Endometrium (tissue), 2 donors: ENCODE data around the gene AKIP1.
A peak's percentile ranks its signal among the peaks of the same experiment; 100 is the strongest.
"Not testable (repeated sequence)": the region's sequence is repeated elsewhere in the genome, so short reads cannot be mapped to it uniquely, and the experiment has no call there.

Source experiments
- FAIRE-seq: peaks from 2 replicates; lab custom pipeline; 2012; peaks lifted over from hg19 to GRCh38; lab: Jason Lieb, UNC
- donor health status: control.
- donor health status: control.

The AKIP1 gene

DNA sequence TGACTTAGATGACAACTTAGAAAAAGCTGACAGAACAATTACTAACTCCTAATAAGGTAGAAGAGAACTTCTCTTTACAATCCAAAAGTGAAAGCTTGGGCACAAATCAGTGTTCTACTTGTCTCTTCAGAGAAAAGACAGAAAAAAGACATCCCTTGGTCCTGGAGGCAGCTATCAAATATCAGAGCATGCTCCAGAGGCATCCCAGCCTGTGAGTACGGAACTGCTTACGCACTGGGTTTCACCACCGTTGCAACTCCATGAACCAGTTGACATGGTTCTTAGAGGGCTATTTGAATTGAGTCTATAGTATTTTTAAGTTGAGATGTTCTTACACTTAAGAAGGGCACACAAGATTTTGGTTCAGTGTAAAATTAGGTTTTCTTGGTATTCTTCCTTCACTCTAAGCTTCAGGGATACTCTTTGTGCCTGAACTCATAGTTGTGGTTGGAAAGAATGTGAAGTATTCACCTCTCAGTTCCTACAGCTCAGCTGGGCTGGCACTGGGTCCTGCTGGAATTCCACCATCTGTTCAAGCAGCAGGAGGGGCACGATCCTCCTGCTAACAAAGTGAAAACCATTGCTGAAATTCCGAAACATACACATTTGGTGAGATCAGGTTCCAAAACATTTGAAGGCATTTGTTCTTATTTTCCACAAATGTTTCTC is 6.3 kb downstream of the AKIP1 start:
- FAIRE-seq = no peak

DNA sequence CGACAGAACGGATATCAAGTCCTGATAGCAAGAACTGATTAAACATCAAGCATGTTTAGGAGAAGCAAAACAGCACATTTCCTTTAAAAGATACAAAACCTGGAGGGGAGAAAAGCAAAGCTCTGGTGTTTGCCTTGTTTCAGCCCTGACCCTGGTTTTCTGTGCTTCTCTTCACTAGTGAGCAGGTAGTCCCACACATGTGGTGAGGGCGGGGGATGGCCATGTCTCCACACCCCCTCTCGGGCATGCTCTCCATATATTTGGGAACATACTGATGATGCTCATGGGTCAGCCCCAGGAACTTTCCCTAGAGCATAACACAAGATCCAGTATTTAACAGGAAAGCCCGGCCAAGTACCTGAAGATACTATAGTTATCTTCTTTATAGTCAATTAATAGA is 11.7 kb downstream of the AKIP1 start:
- FAIRE-seq = no peak

DNA sequence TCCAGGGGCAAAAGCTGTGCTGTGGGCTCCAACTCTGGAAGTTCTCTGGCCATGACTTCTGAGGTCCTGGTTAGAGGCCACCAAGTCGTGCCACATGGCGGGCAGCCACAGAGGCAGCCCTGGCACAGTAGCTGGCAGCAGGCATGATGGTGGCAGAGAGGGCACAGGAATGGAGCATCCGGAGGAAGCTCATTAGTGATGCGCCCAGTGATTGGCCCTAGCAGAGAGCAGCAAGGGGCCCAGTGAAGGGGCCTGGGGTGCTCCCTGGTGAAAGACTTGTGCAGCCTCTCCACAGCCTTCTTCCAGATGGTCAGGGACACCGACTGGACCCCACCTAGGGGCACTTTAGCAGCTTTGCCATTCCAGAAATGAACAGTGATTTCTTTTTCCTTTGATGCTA is 14.7 kb downstream of the AKIP1 start:
- FAIRE-seq = no peak

DNA sequence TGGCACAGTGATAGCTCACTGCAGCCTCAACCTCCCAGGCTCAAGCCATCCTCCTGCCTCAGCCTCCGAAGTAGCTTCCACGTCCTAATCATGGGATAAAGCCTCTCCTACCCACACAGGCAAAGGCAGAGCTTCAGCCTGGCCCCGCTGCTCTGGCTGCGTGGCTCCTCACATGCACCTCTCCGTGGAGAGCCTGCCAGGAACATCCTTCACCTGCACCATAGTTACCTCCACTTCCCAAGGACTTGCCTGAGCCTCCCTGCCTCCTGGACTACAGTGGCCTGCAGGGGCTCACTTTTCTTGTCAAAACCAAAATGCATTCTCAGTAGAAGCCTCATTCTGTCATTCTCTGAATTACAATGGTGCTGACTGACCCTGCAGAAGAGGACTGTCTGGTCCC is 15.2 kb downstream of the AKIP1 start:
- no peak for FAIRE-seq

DNA sequence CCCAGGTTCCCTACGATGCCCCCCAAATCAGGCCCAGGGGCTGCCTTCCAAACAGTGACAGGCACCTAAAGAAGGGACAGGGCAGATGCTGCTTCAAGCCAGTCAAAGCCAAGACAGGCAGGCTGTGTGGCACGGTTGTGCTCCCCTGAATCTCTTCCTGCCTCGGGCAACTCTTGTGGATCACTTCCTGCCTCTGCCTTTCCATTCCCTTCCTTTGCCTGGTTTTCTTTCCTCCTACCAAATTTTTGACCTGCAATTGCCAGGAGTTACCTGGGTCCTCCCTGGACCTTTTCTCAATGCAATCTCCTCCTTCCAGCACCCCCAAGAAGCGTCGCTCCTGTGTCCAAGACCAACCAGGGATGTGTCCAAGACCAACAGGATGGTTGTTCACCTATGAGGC is 16.2 kb downstream of the AKIP1 start:
- no peak for FAIRE-seq

DNA sequence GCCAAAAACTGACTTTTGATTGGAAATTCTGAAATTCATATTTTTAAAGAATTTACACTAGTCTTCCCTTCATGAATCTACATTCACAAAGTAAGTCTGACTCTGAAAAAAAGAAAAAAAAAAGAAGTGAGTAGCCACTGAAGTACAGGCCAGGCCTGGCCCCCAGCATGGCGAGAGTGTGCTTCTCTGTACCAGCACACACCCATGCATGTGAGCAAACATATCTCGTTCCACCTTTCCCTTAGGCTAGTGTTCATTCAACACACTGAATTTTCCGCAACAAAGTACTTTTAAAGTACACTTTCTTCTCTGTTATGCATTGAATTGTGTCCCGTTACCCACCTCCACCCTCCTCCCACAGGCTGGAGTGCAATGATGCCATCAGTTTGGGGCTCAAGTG is 17.2 kb downstream of the AKIP1 start:
- FAIRE-seq = no peak

DNA sequence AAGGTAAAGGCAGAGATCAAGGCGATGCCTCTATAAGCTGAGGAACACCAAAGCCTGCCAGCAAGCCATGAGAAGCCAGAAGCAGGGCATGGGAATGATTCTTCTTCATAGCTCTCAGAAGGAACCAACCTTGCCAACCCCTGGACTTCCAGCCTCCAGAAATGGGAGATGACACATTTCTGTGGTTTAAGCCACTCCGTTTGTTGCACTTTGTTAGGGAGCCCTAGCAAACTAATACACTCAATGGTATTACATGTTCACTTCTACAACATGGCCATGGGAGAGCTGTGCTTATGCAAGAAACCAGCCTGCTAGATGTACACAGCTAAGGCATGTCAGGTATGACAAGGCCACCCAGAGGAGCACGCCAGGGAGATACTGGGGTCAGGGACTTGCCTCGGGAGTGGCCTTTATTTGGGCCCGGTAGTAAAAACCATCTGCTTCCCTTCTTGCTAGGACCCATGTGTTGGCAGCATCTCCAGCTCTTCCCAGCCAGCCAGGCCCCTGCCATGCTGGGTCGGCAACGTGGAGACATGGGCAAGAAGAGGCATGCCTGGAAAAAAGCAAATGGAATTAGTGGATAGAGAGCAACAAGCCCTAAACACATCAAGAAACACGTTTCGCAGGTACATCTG is 18.1 kb downstream of the AKIP1 start:
- no peak for FAIRE-seq

DNA sequence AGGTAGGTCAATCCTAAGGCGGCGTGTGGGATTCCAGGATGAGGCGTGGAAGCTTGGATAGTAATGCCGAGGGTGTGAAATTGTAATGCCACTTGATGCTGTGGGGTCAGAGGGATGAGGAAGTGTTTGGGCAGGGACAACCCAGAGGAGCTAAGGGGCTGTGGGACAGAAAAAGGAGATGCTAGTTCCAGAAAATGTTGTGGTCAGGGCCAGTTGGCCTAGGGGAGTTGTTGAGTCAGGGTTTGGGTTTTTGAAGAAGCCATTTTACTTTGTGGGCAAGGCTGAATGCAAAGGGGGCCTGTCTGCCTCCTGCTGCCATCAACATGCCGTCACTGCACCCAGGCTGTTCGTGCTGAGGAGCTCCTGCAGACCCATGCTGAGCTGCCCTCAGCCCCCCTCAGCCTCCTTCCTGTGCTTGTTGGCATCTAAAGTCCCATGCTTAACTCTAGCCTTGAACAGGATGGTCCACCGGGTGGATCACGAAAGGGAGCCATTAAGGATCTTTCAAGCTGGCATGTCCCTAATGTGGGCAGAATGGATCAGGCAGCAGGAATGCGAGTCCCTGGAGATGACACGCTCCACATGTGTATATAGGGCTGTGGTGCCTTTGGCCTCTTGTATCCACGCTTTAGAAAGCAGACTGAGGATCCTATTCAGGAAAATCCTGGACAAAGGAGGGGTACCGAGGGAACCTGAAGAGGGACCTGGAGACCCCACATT is 19.6 kb downstream of the AKIP1 start:
- FAIRE-seq = no peak

DNA sequence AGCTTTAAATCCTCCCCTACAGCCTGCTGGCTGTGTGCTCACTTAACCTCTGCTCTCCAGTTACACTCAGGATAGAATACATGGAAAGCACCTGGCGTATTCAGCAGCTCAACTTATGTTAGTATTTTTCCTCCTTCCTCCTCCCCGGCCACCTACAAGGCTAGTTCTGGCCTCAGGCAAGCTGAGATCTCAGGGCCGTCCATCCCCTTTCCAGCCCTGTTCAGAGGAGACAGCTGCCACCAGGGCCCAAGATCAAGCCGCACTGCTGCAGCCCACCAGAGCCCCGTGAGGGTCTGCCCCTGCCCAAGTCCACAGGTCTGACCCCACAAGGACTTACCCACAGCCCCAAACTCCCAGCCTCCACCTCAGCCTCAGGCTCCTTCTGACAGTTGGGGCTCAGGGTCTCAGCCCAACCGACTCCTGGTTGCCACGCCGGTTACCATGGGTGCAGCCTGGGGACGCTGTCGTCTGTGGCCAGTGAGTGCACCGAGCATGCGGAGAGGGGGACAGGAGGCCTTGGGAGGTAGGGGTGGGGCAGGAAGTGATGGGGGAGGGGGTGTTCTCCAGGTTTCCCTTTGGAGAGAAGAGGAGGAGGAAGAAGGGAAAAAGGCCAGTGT is 21.7 kb downstream of the AKIP1 start, which contains the start of gene C11orf16:
Gene C11orf16 (minus strand): TSS at position 384 of the 617 bp plus-strand sequence. CDS start 639 bp downstream, outside the sequence.
- FAIRE-seq = no peak

DNA sequence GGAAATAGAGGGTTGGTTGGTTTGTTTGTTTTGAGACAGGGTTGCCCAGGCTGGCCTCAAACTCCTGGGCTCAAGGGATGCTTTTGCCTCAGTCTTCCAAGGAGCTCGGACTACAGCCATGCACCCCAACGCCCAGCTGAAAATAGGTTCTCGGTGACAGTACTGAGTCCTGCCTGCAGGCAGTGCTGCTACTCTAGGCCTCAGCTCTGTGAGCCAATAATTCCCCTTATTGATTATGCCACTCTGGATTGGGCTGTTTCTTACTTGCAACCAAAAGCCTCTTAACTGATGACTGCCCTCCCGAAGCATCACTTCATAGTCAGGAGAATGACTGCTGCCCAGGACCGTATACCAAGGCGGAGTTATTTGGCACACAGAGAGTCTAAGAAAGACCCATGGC is 22.9 kb downstream of the AKIP1 start:
- FAIRE-seq = no peak

DNA sequence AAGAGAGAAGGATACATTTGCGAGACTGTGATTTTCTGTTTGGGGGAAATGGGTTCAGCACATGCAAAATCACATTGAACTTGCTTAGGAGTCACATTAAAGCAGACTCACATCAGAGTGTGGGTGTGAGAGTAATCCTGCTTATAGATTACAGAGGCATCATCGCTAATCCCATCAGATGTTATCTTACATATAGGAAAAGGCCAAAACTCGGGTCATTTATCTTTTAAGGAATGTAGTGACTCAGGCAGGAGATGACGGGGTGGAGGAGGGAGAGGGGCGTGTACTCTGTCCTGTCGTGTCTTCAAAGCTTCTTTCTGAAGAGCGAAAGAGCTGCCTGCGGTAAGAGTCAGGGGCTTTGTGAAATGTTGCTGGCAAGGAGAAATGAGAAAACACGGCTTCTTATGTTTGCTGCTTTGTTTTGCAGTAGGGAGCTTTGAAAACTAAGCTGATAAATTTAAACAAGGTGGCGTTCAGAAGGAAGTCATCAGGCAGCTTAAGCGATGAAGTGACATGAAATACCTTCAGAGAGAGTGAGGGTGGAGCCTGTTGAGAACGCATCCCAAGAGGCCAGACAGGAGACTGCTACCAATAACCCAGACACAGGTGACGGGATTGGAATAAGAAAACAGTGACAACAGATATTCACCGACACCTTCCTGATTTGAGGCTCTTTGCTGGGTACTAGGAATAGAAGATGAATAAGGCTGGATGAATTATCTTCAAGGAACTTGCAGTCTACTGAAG is 23.9 kb downstream of the AKIP1 start:
- FAIRE-seq = no peak

DNA sequence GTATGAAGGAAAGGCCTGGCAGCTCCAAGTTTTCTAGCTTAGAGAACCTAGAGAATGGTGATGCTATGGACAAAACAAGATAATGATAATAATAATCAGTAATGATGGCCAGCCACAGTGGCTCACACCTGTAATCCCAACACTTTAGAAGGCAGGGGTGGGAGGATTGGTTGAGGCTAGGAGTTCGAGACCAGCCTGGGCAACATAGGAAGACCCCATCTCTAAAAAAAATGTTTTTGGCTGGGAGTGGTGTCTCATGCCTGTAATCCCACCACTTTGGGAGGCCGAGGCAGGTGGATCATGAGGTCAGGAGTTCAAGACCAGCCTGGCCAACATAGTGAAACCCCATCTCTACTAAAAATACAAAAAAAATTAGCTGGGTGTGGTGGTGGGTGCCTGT is 24.8 kb downstream of the AKIP1 start:
- not testable (repeated sequence) for FAIRE-seq

DNA sequence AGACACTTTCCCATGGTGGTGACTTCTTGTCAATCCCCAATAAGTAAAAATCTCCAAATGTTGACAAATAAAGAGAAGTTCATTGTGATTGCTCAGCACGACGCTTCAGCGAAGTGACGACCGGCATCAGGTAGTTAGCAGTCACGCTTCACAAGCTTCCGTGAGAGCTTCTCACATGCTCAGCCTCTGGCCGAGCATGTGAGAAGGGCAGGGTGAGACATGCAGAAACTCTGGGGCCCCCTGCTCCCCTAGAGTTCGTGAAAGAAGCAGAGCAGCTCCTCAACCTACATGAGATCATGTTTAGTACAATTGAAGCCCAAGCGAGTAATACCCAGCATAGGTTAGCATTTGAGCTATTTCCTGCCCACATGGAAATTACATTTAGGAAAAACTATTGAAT is 26.2 kb downstream of the AKIP1 start:
- FAIRE-seq = no peak

DNA sequence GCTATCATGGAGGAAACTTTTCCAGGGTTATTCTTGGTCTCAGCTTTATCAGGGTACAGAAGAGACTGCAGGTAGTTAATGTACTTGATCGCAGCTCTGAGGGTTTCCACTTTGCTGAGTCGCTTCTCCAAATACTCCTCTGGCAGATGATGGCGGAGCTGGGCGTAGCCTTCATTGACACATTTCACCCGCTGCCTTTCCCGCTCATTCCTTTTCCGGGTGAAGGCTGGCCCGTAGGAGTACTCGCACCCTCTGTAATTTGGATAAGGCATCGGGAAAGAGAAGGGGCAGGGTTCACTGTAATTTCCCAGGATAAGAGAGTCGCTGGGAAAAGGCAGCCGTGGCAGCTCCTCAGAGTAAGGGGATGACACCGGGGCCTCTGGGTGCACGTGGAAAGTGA is 26.7 kb downstream of the AKIP1 start:
- FAIRE-seq = no peak

DNA sequence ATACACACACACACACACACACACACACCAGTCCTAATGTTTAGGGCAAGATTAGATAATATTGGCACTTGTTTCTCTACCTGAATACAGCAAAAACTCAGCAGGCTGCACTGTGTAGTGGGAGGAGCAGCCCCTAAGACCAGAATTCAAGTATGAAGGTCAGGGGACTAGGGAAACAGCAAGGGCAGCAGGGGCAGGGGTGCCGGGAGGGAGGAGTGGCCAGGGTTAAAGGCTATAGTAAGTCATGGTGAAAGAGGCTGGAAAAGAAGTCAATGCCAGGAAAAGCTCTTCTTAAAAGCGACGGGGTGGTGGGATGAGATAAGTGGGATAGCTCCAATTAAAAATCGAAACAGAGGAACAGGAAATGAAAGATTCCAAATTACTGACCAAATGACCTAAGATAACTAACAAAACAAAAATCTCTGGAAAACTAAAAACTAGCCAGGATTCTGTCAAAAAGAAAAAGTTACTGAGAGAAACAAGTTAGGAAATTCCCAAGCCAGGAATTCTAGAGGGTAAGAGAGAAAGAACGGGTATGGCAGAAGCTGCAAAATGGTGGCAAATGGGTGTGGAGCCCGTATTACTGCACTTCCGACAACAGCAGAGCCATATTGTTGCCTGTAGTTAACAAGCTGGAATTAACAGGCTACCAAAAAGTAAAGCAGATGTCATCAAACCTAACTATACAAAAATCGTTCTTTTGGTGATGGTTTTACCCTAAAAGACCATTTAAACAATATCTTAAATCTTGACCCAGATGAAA is 30.5 kb downstream of the AKIP1 start:
- FAIRE-seq = no peak

DNA sequence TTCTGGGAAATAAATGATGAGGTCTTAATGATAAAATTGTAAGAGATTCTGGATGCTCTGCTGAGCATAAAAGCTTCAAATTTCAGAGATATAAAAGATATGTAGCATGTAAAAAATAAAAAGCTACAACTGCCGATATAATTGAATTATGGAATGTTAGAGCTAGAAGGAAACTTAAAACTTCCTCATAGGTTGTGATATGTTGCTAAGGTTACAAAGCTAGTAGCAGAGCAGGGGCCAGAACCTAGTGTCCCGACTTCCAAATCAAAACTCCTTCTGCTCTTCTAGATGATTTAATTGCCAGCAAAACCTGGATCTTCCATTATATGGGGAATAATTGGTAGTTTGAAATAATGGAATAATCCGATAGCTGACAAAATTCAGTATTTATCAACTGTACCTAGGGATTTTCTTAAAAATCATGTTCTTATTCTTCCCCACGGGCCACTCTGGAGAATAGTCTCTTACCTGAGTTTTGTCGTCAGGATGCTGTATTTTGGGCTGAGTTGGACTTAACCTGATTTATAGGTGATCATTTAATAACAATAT is 31.6 kb downstream of the AKIP1 start, which contains the start of gene ASCL3:
Gene ASCL3 (minus strand): TSS at position 499 of the 549 bp plus-strand sequence. CDS start 4,855 bp downstream, outside the sequence.
- no peak for FAIRE-seq

DNA sequence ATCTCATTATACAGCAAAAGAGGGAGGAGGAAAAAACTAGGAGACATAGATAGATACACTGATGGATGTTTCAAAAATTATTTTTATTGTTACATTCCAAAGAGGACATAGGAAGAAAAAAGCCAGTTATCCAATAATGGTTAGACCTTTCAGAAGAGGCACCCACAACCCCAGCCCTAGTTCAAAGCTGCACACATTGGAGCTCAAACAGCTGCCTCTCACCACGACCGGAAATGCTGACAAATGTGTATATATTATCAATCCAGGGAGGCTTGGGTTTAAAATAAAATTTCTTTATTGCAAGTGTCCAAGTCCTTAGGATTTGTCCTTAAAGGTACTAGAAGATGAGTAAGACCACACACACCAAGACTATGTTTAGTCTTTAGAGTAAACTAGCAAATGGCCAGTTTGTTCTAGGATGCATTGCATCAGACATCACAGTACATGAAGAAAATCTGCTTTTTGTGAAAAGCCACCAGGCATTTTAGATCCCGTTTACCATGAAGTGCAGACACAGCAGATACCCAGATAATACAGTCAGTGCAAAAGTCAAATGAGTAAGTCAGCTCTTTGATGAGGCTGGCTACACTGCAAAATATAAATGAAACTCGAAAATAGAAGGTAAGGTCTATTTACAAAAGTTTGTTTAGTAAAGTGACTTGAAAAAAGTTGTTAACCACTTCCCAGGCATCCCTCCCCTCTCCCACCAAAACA is 36.4 kb downstream of the AKIP1 start:
- no peak for FAIRE-seq

DNA sequence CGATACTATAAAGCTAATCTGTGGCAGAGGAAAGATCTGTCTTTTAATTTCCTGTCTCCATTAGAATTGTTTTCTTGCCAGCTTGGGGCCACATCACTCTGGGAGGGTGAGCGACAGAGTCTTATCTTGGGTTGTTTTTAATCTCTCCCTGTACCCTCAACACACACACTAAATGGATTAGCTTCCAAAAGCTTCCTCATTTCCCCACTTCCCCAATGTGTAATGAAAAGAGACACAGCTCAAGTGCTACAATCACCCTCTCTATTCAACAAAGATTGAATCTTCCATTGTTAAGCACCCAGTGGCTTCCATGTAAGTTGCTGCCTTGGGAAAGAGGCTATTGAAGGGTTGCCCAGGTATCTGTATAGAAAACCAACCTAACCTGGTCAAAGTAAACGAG is 37.9 kb downstream of the AKIP1 start:
- no peak for FAIRE-seq

DNA sequence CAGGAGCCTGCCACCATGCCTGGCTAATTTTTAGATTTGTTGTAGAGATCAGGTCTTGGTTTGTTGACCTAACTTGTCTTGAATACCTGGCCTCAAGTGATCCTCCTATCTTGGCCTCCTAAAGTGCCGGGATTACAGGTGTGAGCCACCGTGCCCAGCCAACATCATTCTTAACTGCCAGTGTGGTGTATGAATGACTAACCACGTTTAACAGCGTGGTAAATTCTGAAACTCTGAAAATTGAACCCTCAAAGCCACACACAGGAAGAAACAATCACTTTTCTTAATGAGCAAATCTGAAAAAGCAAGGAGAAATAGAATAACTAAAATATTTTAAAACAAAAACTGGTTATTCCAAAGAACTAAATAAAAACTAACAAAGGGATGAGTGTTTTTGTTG is 45.9 kb downstream of the AKIP1 start:
- FAIRE-seq = no peak

DNA sequence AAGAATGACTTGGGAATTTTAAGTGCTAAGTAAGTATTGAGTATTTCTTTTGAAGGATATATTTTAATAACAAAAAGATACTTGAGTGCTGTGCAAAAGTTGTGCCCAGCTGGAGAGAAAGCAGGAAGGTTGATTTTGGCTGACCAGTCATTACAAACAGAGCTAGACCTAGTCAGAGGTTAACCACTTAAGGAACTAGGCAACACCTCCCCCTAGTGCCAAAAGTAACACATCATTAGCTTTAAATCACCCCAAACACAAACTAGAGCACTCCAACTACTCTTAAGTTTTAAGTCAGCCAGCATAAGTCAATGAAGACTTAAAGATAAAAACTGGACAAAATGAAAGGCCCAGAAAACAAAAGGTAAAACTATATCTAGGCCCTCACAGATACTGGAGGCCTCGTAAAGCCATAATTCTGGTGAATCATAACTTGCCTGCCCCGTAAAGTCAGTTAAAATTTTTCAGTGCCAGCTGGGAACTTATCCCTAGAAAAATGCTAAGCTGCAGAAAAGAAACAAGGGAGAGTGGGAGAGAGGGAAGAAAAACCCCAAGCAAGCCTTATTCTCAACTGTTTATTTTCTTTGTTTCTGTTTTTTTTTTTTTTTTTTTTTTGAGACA is 48.7 kb downstream of the AKIP1 start:
- FAIRE-seq = peak; percentile 79
